Kasumi-1 (cell line): Measurements from ENCODE around the gene AUTS2.

Experiments
- DNase-seq, 2 experiments: peaks; one replicate each; lab custom pipeline; 2025; lab: John Stamatoyannopoulos, UW

The AUTS2 gene

DNA sequence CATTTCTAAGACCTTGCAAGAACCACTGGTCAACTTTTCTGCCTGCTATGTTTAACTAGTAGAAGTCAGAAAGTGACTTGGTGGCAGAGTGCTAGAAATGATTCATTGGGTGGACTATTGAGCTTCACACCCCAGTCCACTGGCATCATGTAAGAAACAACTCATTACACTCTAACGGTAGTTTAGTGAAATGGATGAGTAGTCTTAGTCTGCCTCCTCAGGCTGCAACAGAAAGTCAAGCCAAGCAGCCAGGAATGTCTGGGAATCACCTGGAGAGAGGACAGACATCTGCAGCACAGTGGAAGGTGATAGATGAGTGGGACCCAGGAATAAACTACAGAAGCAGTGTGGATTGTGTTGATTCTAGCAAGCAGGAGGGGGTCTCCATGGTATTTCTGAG is 125.4 kb downstream of the AUTS2 start:
- no peak for DNase-seq

DNA sequence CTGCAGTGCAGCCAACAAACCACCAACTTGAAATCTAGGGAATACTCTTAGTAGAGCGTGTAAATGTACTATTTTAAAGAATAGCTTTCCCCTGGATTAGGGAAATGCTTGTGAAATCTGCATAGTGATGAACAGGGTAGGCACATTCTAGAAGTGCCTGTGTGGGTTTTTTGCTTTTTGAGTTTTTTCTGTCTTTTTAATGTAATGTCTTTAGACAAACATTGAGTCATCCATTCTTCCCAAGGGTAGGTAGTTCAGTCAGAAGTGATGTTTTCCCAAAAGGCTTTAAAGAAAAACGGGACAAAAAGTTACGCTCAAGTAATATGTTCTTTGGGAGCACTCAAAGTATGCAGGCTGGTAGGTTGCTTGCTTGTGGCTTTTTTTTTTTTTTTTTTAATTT is 130.0 kb downstream of the AUTS2 start:
- DNase-seq = no peak

DNA sequence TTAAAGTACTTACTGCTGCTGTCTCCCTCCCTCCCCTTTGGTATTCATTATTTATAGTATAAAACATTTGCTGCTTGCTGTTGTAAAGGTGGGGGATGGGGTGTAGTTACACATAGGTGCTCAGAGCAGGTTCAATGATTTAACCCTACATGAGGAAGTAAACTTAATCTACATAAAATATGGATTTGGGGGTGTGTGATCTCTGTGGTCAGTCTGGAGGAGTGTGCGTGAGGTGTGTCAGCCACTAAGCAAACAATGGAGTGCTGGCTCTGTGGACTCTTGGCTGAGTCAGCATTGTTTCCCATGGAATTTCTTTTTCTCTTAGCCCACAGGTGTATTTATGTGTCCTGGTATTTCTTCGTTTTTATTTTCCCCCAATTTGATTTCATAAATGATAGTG is 133.9 kb downstream of the AUTS2 start:
- DNase-seq = no peak

DNA sequence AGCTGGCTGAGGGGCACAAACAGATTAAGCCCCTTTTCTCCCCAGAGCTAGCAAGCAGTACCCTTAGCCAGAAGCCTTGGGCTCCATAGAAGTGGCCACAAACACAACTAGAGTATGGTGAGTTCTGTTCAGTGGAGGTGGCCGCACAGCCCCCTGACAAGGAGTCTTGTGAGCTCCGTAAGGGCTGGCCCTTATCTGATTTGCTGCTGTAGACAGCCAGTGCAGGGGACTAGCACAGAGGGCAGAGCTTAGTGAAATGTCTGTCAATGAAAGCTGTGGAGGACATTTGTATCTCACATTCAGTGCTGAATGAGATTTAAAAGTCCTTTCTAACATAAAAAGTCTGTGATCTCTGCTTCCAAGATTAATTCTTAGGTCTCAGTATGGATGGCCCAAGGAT is 137.3 kb downstream of the AUTS2 start:
- DNase-seq = no peak

DNA sequence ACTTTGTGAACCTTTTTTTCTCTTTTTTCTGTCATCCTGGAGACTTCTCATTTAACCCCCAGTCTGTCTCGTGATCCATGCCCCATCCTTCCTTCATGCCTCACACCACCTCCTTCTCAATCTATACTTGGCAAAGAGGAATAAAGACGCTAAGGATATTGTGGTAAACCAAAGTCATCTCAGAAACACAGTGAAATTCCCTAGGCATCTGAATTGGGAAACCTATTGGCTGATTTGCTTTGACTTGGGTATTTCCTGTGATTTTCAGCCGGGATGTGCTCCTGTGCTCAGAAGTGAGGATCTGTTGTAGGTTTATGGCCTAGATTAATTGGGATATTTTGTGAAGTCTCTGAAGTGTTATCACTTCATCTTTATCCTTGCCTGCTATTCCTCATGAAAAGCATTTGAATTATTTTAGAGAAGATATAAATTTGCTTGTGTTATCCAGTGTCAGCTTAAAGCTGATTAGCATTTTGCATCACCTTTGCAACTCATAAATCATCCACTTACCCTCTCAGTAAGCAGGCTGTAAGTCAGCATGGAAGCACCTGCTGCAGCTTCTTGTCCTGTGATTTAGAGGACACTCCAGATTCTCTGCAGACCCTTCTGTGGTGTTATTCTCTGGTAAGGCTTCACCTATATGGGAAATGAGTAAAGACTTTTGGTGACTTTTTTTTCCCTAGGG is 138.0 kb downstream of the AUTS2 start:
- no peak for DNase-seq

DNA sequence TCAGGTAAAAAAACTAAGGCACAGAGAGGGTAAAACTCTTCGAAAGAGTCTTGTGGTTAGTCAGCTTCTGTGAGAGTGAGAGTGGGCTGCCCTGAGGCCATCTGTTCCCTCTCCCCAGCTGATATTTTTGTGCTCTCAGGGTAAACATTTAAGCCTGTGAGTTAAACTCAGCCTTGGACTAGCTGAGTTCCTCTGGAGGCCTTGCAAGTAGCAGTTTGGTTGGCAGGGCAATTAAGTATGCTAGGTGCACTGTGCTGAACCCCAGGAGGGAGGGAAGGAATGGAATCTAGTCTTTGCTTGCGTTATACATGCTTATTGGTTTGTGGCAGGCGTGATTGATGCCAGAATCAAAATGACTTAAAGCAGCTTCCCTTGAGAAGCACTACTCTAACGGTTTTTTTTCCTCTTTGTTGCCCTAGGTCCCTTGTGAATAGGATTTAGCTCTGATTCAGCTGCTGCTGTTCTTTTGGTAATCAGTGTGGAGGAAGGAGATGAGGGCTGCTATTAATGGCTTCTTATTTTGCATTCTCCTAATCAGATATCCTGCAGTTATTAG is 140.2 kb downstream of the AUTS2 start:
- no peak for DNase-seq

DNA sequence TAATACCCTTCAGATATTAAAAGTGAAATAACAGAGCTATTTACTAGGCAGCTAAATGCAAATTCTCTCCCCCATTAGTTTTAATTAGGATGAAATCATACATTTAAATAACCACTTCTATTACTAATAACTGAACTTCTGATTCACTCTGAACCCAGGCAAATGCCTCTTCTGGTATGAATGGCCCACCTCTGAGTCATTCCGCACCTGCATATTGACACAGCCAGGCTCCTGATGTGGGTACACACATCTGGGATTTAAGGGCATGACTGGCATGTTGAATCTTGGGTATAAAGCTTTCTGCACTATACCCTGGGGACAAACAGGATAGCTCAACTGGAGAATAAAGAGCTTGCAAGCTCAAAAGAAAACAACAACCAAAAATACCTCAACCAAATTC is 140.9 kb downstream of the AUTS2 start:
- DNase-seq = no peak

DNA sequence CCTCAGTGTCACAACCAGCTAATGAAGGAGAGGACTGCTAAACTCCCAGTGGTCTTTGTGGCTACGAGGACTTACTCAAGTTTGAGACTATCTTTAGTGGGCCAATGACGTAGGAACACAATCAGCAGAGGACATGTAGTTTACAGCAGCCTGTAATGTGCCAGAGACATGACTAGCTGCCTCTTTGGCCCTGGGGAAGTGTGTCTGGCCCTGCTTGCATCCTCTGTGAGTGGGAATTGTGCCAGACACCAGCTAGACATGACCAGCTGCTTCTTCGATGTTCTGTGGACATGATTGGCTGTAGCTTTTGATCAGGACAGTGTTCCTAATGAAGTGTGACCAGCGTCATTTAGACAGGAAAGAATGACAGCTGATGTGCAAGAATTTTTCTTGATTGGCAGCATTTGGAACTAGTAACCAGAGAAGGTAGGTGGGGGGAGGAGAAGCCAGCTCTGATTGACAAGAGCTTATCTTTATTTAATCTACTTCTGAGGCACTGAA is 141.7 kb downstream of the AUTS2 start:
- no peak for DNase-seq

DNA sequence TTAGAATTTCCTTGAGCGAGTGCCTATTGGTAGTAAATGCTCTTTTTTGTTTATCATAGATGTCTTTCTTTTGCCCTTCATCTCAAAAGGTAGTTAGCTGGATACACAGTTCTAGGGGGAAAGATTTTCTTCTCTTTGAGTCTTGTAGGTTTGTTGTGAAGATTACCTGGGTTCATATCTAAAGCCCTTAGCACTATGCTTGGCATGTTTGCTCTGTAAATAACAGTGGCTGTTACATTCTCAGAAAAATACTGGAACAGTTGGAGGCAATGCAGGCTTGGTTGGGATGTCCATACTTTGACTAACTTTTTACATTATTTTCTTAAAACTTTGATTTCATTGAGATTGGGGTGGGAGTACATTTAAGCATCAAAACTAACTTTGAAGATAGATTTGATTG is 144.0 kb downstream of the AUTS2 start:
- DNase-seq = no peak

DNA sequence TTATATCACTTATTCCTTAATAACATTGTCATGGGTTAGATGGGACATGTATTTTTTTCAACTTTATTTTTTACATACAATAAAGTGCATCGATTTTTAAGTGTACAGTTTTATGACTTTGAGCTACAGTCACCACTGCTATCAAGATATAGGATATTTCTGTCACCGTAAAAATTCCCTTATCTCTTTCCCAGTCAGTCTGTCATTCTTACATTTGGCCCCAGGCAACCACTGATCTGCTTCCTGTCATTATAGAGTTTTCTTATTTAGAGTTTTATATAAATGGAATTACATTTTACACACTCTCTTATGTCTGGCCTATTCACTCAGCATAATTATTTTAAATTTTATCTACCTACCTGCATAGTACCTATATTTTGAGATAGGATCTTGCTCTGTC is 145.2 kb downstream of the AUTS2 start:
- DNase-seq = no peak

DNA sequence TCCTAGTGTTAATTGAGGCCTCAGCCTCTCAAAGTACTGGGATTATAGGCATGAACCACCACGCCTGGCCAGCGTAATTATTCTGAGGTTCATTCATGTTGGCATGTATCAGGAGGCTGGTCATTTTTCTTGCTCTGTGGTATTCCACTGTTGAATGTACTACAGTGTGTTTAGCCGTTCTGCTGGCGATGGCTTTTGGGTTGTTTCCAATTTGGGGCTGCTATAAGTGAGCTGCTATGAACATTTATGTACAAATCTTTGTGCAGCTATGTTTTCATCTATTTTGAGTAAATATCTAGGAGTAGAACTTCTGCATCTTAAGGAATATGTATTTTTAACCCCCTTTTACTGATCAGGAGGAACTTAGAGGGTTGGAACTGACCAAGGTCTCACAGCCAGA is 145.8 kb downstream of the AUTS2 start:
- DNase-seq = no peak

DNA sequence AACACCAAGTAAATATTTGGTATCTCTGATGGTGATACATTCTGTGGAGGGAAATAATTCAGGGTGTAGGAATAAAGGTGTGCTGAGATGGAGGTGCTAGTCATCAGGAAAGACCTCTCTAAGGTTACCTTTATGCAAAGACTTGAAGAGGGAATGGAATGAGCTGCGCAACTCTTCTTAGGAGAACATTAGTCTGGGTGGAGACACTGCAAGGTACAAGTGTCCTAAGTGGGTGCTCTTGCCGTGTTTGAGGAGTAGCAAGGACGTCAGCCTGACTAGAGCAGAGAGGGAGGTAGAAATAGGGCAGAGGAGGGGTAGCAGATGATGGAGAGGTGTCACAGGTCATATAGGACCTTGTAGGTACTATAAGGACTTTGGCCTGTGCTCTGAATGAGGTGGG is 148.1 kb downstream of the AUTS2 start:
- DNase-seq = no peak

DNA sequence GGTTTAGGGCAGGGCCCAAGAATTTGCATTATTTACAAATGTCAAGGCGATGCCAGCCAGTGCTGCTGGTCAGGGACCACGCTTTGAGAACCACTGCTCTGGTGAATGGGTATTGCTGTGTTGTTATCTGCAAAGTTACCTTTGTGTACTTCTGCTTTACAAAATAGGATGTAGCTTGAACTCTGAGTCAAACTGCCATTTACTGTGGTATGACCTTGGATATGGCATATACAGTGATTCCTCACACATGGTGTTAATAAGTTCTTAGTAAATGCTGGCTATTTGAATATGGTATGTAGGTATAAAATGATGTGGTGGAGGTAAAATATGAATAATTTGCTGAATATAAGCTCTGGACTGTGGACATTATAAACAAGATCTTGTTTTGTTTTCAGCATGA is 148.9 kb downstream of the AUTS2 start:
- DNase-seq = no peak

DNA sequence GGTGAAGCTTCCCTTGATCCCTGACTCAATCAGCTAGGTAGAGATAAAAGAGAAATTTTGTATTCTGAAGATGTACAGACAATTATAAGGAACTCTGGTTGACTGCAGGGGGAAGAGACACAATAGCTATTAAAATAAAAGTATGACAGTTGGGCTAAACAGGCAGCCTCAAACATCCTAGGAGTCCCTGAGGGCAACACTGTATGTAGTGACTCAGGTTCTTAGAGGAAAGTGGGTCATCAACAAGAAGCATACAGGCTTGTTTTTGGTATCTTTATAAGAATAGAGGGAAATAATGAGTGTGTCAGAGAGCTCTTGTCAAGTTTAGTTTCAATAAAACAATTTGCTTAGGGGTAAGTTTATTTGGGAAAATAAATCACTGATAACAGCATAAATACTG is 150.3 kb downstream of the AUTS2 start:
- no peak for DNase-seq

DNA sequence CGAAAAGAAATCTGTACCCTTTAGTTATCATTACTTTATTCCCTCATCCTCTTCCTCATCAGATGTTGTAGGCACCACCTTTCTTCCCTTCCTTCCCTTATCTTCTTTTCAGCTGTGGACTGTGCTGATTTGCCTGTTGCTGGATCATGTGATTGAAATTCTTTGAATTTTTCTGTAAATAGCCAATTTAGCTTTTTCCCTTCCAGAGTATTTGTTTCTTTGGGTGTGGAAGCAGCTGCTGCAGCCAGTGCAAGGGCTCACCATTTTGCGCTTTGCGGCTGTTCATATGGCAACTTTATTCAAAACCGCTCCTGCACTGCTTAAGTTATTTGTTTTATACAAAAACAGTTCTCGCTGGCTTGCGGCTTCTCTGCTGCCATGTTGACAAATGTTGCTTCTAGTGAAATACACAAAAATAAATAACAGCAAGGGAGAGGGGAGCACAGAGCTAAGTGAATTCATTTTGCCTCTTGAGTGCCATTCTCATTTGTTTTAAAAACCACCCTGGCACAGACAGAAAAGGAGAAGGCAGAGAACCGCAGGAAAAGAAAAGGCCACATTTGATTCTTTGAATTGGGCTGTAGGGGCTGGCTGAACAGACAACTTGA is 151.2 kb downstream of the AUTS2 start:
- no peak for DNase-seq

DNA sequence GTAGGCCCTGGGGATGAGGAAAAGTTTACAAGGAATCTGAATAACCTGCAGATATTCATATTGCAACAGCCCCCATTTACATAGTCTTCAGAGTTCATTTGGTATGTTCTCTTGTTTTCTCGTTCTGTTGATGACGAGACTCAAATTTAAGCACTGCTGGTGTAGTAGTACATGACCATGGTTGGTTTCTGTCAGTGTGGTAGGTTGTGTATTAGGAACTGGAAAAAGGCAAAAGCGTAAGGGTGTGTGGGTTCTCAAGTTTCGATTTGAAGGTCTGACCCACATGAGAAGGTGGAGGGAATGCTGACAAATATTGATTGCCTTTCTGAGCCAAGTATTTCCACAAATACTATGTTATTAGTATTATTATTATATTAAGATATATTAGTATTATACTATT is 151.7 kb downstream of the AUTS2 start:
- no peak for DNase-seq

DNA sequence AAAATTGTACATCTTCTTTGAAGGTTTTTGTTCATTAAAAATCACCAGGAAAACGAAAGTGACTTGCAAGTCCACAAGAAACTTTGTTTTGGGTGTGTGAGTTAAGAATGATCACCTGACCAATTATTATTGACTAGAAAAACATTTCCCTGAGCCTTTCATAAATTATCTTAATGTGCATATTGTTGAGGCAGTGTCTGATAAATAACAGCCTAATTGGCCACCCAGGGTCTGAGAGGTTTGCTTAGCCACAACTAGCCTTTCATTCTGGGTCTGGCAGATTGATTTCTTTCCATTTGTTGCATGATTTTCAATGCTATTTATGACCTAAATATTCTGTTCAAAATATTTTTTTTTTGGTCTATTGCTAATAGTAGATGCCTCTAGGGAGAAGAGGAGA is 152.8 kb downstream of the AUTS2 start:
- no peak for DNase-seq

DNA sequence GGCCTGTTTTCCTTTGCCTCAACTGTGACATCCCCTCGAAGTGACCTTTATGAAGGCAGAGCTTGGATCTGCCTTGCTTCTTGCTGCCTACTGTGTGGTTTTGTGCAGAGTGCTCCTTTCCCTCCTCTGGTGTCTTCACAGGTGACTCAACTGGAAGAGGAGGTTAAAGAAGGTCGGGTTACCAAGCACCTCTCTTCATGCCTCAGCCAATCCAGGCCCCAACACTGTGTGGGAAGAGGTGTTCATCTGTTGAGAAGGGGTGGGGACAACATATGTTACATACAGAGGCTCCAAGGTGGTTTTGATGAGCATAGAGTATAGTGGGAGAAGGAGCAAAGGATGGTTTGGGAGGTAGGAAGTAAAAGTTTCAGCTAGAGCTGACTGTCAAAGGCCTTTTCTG is 155.7 kb downstream of the AUTS2 start:
- no peak for DNase-seq

DNA sequence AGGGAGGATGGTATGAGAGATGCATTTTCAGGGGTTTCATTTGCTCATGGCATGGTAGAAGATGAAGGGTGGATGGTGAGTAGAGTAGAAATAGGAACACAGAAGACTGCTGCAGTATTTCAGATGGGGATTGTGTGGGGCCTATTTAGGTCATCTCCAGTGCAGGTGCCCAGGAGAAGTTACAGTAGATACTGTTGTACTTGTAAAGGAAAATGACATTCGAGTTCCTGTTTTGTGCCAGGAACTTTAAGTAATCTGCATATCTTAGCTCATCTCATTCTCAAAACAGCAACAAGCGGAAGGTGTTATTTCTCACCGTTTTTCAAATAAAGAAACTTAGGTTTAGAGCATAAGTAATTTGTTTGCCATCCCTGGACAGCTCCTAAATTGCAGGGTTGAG is 156.2 kb downstream of the AUTS2 start:
- no peak for DNase-seq

DNA sequence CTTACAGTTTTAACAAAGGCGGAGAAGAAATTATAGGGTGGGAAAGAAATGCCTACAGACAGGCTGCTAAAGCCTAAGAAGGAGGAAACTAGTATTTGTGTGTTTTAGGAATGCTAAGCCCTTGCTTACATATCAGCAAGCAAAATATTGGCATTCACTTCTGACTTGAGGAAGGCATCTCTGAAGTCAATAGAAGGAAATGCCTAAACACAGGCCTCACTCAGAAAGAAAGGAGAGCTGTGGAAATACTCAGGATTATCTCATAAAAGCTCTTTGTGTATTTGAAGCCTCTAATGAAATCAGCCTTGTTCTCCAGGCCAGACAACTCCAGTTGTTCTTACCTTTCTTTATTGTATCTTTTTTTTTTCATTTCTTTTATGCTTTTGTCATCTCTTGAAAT is 158.0 kb downstream of the AUTS2 start:
- DNase-seq = no peak

DNA sequence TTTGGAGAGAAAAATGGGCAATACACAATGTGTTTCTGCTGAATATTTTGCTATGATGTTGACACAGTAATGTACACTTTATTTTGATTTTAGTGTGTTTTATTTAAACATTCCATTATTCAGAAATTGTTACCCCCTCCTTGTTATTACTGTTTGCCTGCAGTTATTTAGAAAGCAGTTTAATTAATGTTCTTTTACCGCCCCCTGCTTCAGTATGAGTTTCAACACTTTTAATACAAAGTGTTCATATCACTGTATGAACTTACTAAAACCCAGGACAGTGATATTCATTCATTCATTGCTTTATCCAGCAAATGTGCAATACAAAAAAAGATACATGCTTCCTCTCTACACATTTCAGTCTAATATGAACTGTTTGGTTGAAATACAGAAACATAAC is 159.3 kb downstream of the AUTS2 start:
- no peak for DNase-seq

DNA sequence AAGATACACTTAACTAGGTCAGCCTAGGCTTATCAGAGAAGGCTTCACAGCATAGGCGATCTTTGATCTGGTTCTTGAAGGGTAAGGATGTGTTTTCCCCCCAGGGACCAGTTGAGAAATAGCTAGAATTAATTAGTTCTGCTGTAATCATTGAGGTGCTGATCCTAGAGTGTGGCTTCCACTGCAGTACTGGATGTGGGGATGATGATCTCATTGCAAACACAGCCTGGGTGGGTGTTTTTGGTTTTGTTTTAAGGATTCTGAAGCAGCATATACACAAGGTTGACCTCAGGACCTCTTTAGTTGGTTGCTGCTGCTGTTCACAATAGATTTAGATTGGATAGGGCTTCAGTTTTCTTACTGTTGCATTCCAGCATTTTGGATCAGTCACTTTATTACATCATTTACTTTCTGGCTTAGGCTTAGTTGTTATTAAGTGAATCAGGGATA is 159.7 kb downstream of the AUTS2 start:
- DNase-seq = no peak

DNA sequence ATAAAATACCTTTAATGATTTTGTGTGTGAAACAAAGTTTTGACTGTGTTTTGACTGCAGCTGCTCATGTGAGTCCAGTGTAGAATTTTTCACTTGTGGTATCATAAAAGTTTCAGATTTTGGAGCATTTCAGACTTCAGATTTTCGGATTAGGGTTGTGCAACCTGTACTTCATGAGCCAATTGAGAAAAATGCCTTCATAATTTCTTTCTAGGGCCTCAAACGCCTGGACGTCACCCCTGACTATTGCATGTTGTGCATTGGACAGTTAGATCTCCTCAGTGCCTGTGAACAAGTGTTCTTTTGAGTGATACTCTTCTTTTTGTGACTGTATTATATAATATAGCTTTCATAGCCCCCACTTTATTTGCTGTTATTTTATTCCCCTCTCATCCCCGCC is 161.1 kb downstream of the AUTS2 start:
- no peak for DNase-seq
